ENCODE results near the gene SCAPER.
"Not testable (repeated sequence)": the region's sequence is repeated elsewhere in the genome, so short reads cannot be mapped to it uniquely, and the experiment has no call there.

The SCAPER gene

DNA sequence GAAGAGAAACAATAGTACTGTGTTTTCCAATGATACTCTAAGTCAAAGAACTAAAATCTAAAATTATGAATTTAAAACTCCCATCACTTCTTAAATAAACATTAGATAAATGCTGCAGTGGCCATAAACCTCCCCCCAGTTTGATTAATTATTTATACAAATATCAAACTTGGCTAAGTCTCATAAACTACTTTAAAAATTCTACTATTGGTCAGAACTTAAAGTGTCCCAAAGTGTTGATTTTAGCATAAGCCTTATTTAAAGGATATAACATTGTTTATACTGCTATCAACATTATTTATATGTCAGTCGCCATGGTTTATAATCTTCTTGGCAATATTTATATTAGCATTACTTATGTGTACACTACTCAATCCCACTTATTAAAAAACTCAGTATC is 132.4 kb downstream of the SCAPER start:
- DNase-seq: no peak

GRCh38 chr15:76764004-76764403 is 141.1 kb downstream of the SCAPER start:
- no peak for DNase-seq

GRCh38 chr15:76763554-76763953 is 141.6 kb downstream of the SCAPER start:
- no peak for DNase-seq

DNA sequence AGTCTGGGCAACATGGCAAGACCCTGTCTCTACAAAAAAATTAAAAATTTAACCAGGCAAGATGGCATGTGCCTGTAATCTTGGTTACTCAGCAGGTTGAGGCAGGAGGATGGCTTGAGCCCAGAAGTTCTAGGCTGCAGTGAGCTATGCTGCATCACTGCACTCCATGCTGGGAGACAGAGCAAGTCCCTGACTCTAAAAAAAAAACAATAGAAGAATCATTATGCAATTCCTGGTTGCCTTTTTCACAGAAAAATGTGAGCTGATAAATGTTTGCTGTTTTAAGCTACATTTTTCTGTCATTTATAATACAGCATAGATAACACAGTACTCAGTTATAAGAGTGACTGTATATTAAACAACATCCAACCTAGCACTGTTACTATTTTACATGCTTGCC is 148.8 kb downstream of the SCAPER start:
- DNase-seq: no peak

DNA sequence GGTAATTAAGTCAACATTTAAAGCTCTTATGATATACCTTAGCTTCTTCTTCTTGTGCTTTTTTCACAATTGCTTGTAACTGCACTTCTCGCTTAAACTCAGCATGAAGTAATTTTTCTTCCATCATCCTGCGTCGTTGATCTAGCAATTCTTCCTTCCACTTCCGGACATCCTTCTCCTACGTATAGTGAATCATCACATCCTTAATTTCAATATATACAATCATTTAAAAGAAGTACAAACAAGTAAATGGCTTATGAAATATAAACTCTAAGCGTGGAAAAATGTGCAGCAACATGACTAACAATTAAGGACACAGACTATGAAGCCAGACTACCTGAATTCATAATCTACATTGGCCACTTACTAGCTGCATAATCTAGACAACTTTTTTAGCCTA is 151.4 kb downstream of the SCAPER start:
- no peak for DNase-seq

GRCh38 chr15:76753131-76753530 is 152.0 kb downstream of the SCAPER start:
- no peak for DNase-seq

GRCh38 chr15:76752549-76752948 is 152.6 kb downstream of the SCAPER start:
- no peak for DNase-seq

DNA sequence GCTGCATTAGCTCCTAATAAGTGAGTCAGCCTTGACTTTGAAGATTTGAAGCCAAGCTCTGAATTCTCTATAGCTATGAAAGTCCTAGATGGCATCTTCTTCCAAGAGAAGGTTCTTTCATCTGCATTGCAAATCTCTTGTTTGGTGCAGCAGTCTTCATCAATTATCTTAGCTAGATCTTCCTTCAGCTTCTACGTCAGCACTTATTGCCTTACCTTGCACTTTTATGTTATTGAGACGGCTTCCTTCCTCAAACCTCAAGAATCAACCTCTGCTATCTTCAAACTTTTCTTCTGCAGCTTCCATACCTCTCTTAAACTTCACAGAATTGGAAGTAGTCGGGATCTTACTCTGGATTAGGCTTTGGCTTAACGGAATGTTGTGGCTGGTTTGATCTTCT is 167.6 kb downstream of the SCAPER start:
- DNase-seq: no peak

GRCh38 chr15:76732321-76732720 is 172.8 kb downstream of the SCAPER start:
- DNase-seq: not testable (repeated sequence)

DNA sequence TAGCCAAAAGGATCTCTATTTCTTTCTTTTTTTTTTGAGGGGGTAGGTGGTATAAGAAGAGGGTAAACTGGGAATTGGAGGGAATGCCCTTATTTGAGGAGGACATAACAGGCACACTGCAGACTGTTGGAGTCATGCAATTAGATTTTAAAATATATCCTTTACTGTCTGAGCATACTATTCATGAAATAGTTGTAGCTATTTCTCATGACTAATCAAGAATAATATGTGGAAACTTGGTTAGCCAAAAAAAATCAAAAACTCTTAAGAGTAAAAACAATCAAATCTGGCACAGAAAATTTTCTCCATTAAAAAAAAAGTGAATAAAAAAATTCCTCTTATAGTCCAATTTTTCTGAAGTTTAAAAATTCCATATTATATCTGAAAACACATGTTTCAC is 174.9 kb downstream of the SCAPER start:
- DNase-seq: no peak

DNA sequence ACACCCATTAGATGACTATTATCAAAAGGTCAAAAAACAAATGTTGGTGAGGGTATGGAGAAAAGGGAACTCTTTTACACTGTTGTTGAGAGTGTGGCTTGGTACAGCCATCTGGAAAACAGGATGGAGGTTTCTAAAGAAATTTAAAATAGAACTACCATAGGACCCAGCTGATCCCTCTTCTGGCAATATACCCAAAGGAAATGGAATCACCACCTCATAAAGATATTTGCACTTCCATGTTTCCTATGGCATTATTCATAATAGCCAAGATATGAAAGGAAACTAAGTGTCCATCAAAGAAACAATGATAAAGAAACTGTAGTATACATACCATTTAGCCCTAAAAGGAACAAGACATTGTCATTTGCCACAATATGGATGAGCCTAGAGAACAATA is 186.3 kb downstream of the SCAPER start:
- DNase-seq: no peak

GRCh38 chr15:76714950-76715349 is 190.2 kb downstream of the SCAPER start:
- no peak for DNase-seq

DNA sequence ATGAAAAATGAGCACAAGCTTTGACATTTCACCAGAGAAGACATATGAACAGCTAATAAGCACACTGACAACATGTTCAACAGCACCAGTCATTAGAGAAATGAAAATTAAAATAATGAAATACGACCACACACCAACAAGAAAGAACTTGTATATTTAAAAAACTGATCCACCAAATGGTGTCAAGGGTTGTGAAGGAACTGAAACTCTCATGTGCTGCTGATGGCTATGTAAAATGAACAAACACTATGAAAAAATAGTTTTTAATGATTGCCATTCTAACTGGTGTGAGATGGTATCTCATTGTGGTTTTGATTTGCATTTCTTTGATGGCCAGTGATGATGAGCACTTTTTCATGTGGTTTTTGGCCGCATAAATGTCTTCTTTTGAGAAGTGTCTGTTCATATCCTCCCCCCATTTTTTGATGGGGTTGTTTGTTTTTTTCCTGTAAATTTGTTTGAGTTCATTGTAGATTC is 193.8 kb downstream of the SCAPER start:
- no peak for DNase-seq

DNA sequence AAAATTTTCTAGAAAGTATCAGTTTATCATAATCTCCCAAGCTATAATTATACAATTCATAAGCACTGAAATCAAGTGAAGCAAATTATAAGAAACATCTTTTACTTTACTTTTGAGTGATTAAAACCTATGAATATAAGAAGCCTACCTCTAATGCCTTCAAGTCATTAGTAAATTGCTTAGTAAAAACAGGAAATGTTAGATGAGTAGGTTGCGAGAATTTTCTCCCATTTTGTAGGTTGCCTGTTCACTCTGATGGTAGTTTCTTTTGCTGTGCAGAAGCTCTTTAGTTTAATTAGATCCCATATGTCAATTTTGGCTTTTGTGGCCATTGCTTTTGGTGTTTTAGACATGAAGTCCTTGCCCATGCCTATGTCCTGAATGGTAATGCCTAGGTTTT is 201.1 kb downstream of the SCAPER start:
- DNase-seq: not testable (repeated sequence)

- DNase-seq: no peak
Measured at GRCh38 chr15:76696840-76697239, 208.3 kb downstream of the SCAPER start.

DNA sequence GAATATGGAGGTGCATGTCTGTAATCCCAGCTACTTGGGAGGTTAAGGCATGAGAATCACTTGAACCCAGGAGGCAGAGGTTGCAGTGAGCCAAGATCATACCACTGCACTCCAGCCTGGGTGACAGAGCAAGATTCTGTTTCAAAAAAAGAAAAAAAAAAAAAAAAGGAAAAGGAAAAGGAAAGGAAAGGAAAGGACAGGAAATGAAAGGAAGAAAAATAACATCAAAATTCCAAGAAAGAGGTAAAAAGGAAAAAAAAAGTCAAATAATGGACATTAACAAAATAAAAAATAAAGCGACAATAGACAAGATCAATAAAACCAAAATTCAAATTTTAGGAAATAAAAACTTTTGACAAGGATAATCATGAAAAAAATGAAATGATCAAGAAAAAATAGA is 212.6 kb downstream of the SCAPER start:
- not testable (repeated sequence) for DNase-seq

DNA sequence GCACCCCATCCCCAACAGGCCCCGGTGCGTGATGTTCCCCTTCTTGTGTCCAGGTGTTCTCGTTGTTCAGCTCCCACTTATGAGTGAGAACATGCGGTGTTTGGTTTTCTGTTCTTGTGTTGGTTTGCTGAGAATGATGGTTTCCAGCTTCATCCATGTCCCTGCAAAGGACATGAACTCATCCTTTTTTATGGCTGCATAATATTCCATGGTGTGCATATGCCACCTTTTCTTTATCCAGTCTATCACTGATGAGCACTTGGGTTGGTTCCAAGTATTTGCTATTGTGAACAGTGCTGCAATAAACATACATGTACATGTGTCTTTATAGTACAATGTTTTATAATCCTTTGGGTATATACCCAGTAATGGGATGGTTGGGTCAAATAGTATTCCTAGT is 217.5 kb downstream of the SCAPER start:
- DNase-seq: not testable (repeated sequence)

GRCh38 chr15:76684002-76684401 is 221.1 kb downstream of the SCAPER start:
- no peak for DNase-seq

- DNase-seq: no peak
Measured at GRCh38 chr15:76682833-76683232, 222.3 kb downstream of the SCAPER start.

- no peak for DNase-seq
Measured at GRCh38 chr15:76682259-76682658, 222.9 kb downstream of the SCAPER start.

- no peak for DNase-seq
Measured at GRCh38 chr15:76678766-76679165, 226.4 kb downstream of the SCAPER start.

DNA sequence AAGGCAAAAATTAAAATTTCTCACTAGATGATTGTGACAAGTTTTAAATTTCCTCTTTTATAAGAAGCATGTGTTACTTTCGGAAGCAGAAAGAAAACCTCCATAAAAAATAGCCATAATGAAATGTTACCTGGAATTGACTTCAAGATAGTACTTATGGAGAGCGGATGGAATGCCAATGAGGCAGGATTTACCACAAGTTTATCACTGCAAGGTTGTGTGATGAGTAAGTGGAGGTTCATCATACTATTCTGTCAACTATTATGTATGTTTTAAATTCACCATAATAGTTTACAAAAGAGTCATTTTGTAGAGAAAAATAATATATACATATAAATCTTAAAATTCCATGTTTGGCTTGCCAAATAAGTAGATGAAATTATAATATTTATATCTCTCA is 230.3 kb downstream of the SCAPER start:
- DNase-seq: no peak

- DNase-seq: no peak
Measured at GRCh38 chr15:76669521-76670207, 235.5 kb downstream of the SCAPER start.

DNA sequence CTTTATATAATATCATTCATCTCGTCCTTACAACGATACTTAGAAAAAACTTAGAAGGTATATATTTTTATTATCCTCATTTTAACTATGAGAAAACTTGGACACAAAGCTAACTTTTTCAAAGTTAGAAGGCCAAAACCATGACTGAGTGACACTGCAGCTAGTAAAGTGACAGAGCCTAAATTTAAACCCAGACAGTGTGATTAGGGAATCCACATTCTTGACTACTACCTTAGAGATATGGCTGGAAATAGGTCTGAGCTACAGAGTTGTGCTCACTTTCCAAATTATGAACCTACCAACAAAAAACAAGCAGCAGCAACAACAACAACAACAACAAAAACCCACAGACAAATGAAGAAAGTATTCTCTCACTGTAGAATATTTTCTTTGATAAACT is 236.2 kb downstream of the SCAPER start:
- DNase-seq: no peak

All from right forelimb (tissue), 1 donor.